ENCODE results near the gene RNF11.

RNF11 gene

GRCh38 chr1:51297401-51298321, 61.6 kb downstream of the RNF11 start:
- no peak for DNase-seq

- no peak for DNase-seq
Observed at GRCh38 chr1:51298322-51298705, 62.2 kb downstream of the RNF11 start.

- DNase-seq, result no peak
Observed at GRCh38 chr1:51299185-51299885, 63.3 kb downstream of the RNF11 start.

GRCh38 chr1:51299981-51300670, 64.1 kb downstream of the RNF11 start:
- DNase-seq, result no peak

GRCh38 chr1:51301152-51301843, 65.2 kb downstream of the RNF11 start:
- no peak for DNase-seq

- no peak for DNase-seq
Observed at GRCh38 chr1:51301844-51302162, 65.7 kb downstream of the RNF11 start.

GRCh38 chr1:51302270-51302669, 66.2 kb downstream of the RNF11 start:
- no peak for DNase-seq

GRCh38 chr1:51302746-51303145, 66.7 kb downstream of the RNF11 start:
- DNase-seq, result no peak

- no peak for DNase-seq
Observed at GRCh38 chr1:51303315-51303714, 67.2 kb downstream of the RNF11 start.

- DNase-seq, result no peak
Observed at GRCh38 chr1:51303751-51304251, 67.7 kb downstream of the RNF11 start.

- DNase-seq, result no peak
Observed at GRCh38 chr1:51304360-51304759, 68.3 kb downstream of the RNF11 start.

- DNase-seq, result no peak
Observed at GRCh38 chr1:51305371-51305823, 69.3 kb downstream of the RNF11 start.

GRCh38 chr1:51306950-51307349, 70.9 kb downstream of the RNF11 start:
- no peak for DNase-seq

GRCh38 chr1:51308636-51309035, 72.6 kb downstream of the RNF11 start:
- DNase-seq, result no peak

GRCh38 chr1:51309291-51309690, 73.2 kb downstream of the RNF11 start:
- DNase-seq, result no peak

GRCh38 chr1:51310871-51311613, 75.0 kb downstream of the RNF11 start:
- DNase-seq, result no peak

- DNase-seq, result no peak
Observed at GRCh38 chr1:51311826-51312225, 75.8 kb downstream of the RNF11 start.

GRCh38 chr1:51312718-51313117, 76.6 kb downstream of the RNF11 start:
- no peak for DNase-seq

GRCh38 chr1:51313268-51313852, 77.3 kb downstream of the RNF11 start:
- DNase-seq, result no peak

- no peak for DNase-seq
Observed at GRCh38 chr1:51313961-51314777, 78.1 kb downstream of the RNF11 start.

GRCh38 chr1:51314974-51315373, 78.9 kb downstream of the RNF11 start:
- no peak for DNase-seq
